Naive thymus-derived CD8-positive, alpha-beta T cell (primary cell): ENCODE results near the gene CRIP1. TPM values are rescaled to one million over a fixed set of nuclear protein-coding genes. Genes with fewer than 3 reads are reported as not detected.
A peak's percentile ranks its signal among the peaks of the same experiment; 100 is the strongest.

Experiments used
- ATAC-seq, 2 donors: fragments of 150-1000 bp; cut with Tn5 transposase in 1 of 2; sonication (Bioruptor Pico), chemical (Tn5 transposase) in 1 of 2; 1 replicate in 1 of 2; 2 replicates in 1 of 2; pipeline ENCODE4 v1.10.0; 2021; ENCODE audit warnings: mild to moderate bottlenecking in 2 of 2, moderate library complexity in 2 of 2
- POLR2A ChIA-PET: fragments of 350-600 bp; sonication (Branson Sonifier 250); formaldehyde crosslinking; loops from one replicate; lab custom pipeline; 2021; ENCODE audit warnings: antibody characterized with exemption; lab: Charles Lee
- DNase-seq, 10 donors: peaks; one replicate each; pipeline versions ENCODE4 v3.0.0 to v3.0.0-alpha.2; 2020 to 2022
- H3K27ac Mint-ChIP-seq, 10 donors: one replicate each; pipeline ENCODE4 v1.8.0; 2020 to 2022; ENCODE audit warnings: mild to moderate bottlenecking in 10 of 10, mixed read lengths in 10 of 10, moderate library complexity in 4 of 10, inconsistent platforms in 1 of 10
- H3K27me3 Mint-ChIP-seq, 5 donors: one replicate each; pipeline ENCODE4 v1.8.0; 2021 to 2022; ENCODE audit warnings: mixed read lengths in 5 of 5
- H3K36me3 Mint-ChIP-seq, 3 donors: one replicate each; pipeline ENCODE4 v1.8.0; 2020 to 2022; ENCODE audit warnings: mixed read lengths in 3 of 3, mild to moderate bottlenecking in 2 of 3, inconsistent platforms in 1 of 3
- H3K4me1 Mint-ChIP-seq, 4 donors: one replicate each; pipeline ENCODE4 v1.8.0; 2021 to 2022; ENCODE audit warnings: mixed read lengths in 4 of 4
- H3K4me3 Mint-ChIP-seq, 10 donors: one replicate each; pipeline ENCODE4 v1.8.0; 2020 to 2022; ENCODE audit warnings: mild to moderate bottlenecking in 10 of 10, mixed read lengths in 10 of 10, moderate library complexity in 6 of 10, inconsistent platforms in 1 of 10
- H3K9me3 Mint-ChIP-seq, 9 donors: one replicate each; pipeline ENCODE4 v1.8.0; 2020 to 2022; ENCODE audit warnings: mixed read lengths in 9 of 9, mild to moderate bottlenecking in 3 of 9, inconsistent platforms in 1 of 9, moderate library complexity in 1 of 9
- polyA plus RNA-seq, 3 donors: library from polyadenylated mRNA; unstranded; fragments of 300-500 nt; fragmentation: Illumina TruSeq; gene quantifications; one replicate each; pipeline ENCODE4 v1.2.3, GENCODE V29; 2021
- total RNA-seq, 8 experiments: library from RNA in 2 of 8; stranded (reverse) in 2 of 8; gene quantifications; one replicate each; pipeline ENCODE4 v1.2.3 and lab custom pipeline; 2021 to 2026

CRIP1 gene
- total and polyA plus RNA-seq, 5 experiments from 2014 or later: 96.5 to 784 (median 342) TPM

- DNase-seq (peak; percentile 84 to 97 (median 92)), ATAC-seq (peak; percentile 30 to 47)
- H3K4me3 Mint-ChIP-seq: peak overlapping the region; percentile 74 to 89 (median 84)
Measured at GRCh38 chr14:105480807-105481801, 5.6 kb upstream of the CRIP1 start.

GRCh38 chr14:105481886-105482457 is 4.7 kb upstream of the CRIP1 start:
- ATAC-seq (peak; percentile 45 to 64), DNase-seq (peak; percentile 89 to 99 (median 98))
- POLR2A ChIA-PET: interaction anchor here (0.6 to 7.0 kb wide), 10 partner anchors 9 to 461 kb away, joined by 3 to 165 read pairs (median 4); partner anchors contain the start of genes CDCA4, PACS2 and TEDC1
- H3K36me3 Mint-ChIP-seq: no peaks in the 10 kb centered on the region
- peak overlapping the region; percentile 74 to 89 (median 82) for H3K4me3 Mint-ChIP-seq
- H3K27me3 Mint-ChIP-seq: peaks cover 0 to 3% (median 0%) of the 10 kb centered on the region in 5 donors
- H3K27ac Mint-ChIP-seq: peak overlapping the region; percentile 96 to 100 (median 100)
- H3K4me1 Mint-ChIP-seq: peaks cover 32 to 71% (median 64%) of the 10 kb centered on the region in 4 donors
- H3K9me3 Mint-ChIP-seq: peaks cover 0 to 5% (median 0%) of the 10 kb centered on the region in 9 donors

More at GRCh38 chr14:105480807-105481801, 5.6 kb upstream of the CRIP1 start:
- Mint-ChIP-seq H3K9me3 (peaks cover 0 to 5% (median 0%) of the 10 kb centered on the region in 9 donors), H3K27me3 (peaks cover 0 to 8% (median 0%) of the 10 kb centered on the region in 5 donors), H3K4me1 (peaks cover 32 to 77% (median 66%) of the 10 kb centered on the region in 4 donors), H3K36me3 (no peaks in the 10 kb centered on the region), H3K27ac (peak overlapping the region; percentile 96 to 100 (median 100))
- POLR2A ChIA-PET: interaction anchor here (0.6 to 7.0 kb wide), 17 partner anchors 9 to 460 kb away, joined by 3 to 165 read pairs (median 3); partner anchors contain the start of genes CDCA4, PACS2 and TEDC1

- Mint-ChIP-seq H3K9me3 (peaks cover 0 to under 1% (median 0%) of the 10 kb centered on the region in 9 donors), H3K27ac (peak overlapping the region; percentile 96 to 100 (median 100)), H3K4me3 (peak overlapping the region in 9 of 10 donors; percentile 74 to 89 (median 83)), H3K27me3 (no peaks in the 10 kb centered on the region), H3K36me3 (no peaks in the 10 kb centered on the region), H3K4me1 (peaks cover 29 to 68% (median 59%) of the 10 kb centered on the region in 4 donors)
- no peak for DNase-seq
- no peak for ATAC-seq
- POLR2A ChIA-PET: interaction anchor here (0.8 to 7.0 kb wide), 5 partner anchors 8 to 421 kb away, joined by 3 to 165 read pairs (median 3); partner anchors contain the start of gene TEDC1
Measured at GRCh38 chr14:105482486-105483110, 4.1 kb upstream of the CRIP1 start.

- no peak for ATAC-seq
- peaks cover 32 to 74% (median 64%) of the 10 kb centered on the region in 4 donors for H3K4me1 Mint-ChIP-seq
- DNase-seq: peak in 1 of 10 donors; percentile 19
- no peaks in the 10 kb centered on the region for H3K36me3 Mint-ChIP-seq
- POLR2A ChIA-PET: no interaction called here
- H3K4me3 Mint-ChIP-seq: no peak overlapping the region
- H3K9me3 Mint-ChIP-seq: no peaks in the 10 kb centered on the region
- H3K27me3 Mint-ChIP-seq: no peaks in the 10 kb centered on the region
- peak overlapping the region; percentile 95 to 100 (median 100) for H3K27ac Mint-ChIP-seq
Measured at GRCh38 chr14:105483300-105484068, 3.2 kb upstream of the CRIP1 start.

- ATAC-seq: peak; percentile 11 to 16
- peak overlapping the region; percentile 95 to 100 (median 98) for H3K27ac Mint-ChIP-seq
- no peaks in the 10 kb centered on the region for H3K27me3 Mint-ChIP-seq
- H3K36me3 Mint-ChIP-seq: no peaks in the 10 kb centered on the region
- peak overlapping the region; percentile 20 to 88 (median 68) for H3K4me3 Mint-ChIP-seq
- POLR2A ChIA-PET: no interaction called here
- no peaks in the 10 kb centered on the region for H3K9me3 Mint-ChIP-seq
- DNase-seq: peak in 8 of 10 donors; percentile 54 to 93 (median 76)
- H3K4me1 Mint-ChIP-seq: peaks cover 32 to 81% (median 66%) of the 10 kb centered on the region in 4 donors
Measured at GRCh38 chr14:105484069-105484996, 2.4 kb upstream of the CRIP1 start.

GRCh38 chr14:105484997-105485393 is 1.7 kb upstream of the CRIP1 start:
- POLR2A ChIA-PET: no interaction called here
- H3K36me3 Mint-ChIP-seq: no peaks in the 10 kb centered on the region
- H3K27ac Mint-ChIP-seq: peak overlapping the region; percentile 95 to 100 (median 98)
- DNase-seq: peak in 1 of 10 donors; percentile 27
- no peaks in the 10 kb centered on the region for H3K27me3 Mint-ChIP-seq
- no peak for ATAC-seq
- H3K9me3 Mint-ChIP-seq: no peaks in the 10 kb centered on the region
- H3K4me3 Mint-ChIP-seq: peak overlapping the region in 6 of 10 donors; percentile 64 to 88 (median 74)
- peaks cover 32 to 82% (median 63%) of the 10 kb centered on the region in 4 donors for H3K4me1 Mint-ChIP-seq

GRCh38 chr14:105485739-105486162 is 935 bp upstream of the CRIP1 start:
- Mint-ChIP-seq H3K9me3 (no peaks in the 10 kb centered on the region), H3K4me3 (peak overlapping the region; percentile 36 to 88 (median 64)), H3K27me3 (peaks cover 0 to 1% (median 0%) of the 10 kb centered on the region in 5 donors), H3K27ac (peak overlapping the region; percentile 68 to 100 (median 98)), H3K4me1 (peaks cover 28 to 74% (median 56%) of the 10 kb centered on the region in 4 donors), H3K36me3 (no peaks in the 10 kb centered on the region)
- peak in 8 of 10 donors; percentile 41 to 78 (median 55) for DNase-seq
- POLR2A ChIA-PET: interaction anchor here (1.2 kb wide), 1 partner anchor 8 kb away, joined by 3 read pairs; no protein-coding TSS in a partner anchor
- ATAC-seq: no peak

- Mint-ChIP-seq H3K4me1 (peaks cover 24 to 68% (median 51%) of the 10 kb centered on the region in 4 donors), H3K27me3 (peaks cover 0 to 4% (median 0%) of the 10 kb centered on the region in 5 donors), H3K36me3 (no peaks in the 10 kb centered on the region), H3K9me3 (no peaks in the 10 kb centered on the region), H3K27ac (peak overlapping the region in 9 of 10 donors; percentile 96 to 100 (median 99)), H3K4me3 (peak overlapping the region; percentile 61 to 96 (median 88))
- DNase-seq: peak in 6 of 10 donors; percentile 40 to 76 (median 48)
- POLR2A ChIA-PET: interaction anchor here (1.2 kb wide), 1 partner anchor 9 kb away, joined by 3 read pairs; no protein-coding TSS in a partner anchor
- no peak for ATAC-seq
Measured at GRCh38 chr14:105486974-105487448, 325 bp downstream of the CRIP1 start.

- Mint-ChIP-seq H3K27me3 (peaks cover 0 to 4% (median 0%) of the 10 kb centered on the region in 5 donors), H3K27ac (peak overlapping the region; percentile 81 to 100 (median 97)), H3K9me3 (no peaks in the 10 kb centered on the region), H3K4me1 (peaks cover 19 to 64% (median 47%) of the 10 kb centered on the region in 4 donors), H3K4me3 (peak overlapping the region; percentile 77 to 96 (median 88)), H3K36me3 (no peaks in the 10 kb centered on the region)
- DNase-seq (peak; percentile 72 to 90 (median 82)), ATAC-seq (peak; percentile 5 to 6)
- POLR2A ChIA-PET: interaction anchor here (3.0 kb wide), 1 partner anchor 15 kb away, joined by 16 read pairs; no protein-coding TSS in a partner anchor
Measured at GRCh38 chr14:105487449-105487985, 831 bp downstream of the CRIP1 start.
